SK-N-SH (cell line): Measurements from ENCODE around the gene MYO19. TPM values are rescaled to one million over a fixed set of nuclear protein-coding genes. Genes with fewer than 3 reads are reported as not detected.
A peak's percentile ranks its signal among the peaks of the same experiment; 100 is the strongest.
"Not testable (repeated sequence)": the region's sequence is repeated elsewhere in the genome, so short reads cannot be mapped to it uniquely, and the experiment has no call there.

ENCODE experiments used
- CTCF ChIA-PET: fragments of 300-600, 350-600 bp; formaldehyde crosslinking; extraction: SDS; loops from one replicate; lab custom pipeline; 2021; lab: Yijun Ruan, JAX
- POLR2A ChIA-PET: fragments of 350-600 bp; sonication (Branson Sonifier 250); formaldehyde crosslinking; extraction: SDS; loops from one replicate; lab custom pipeline; 2020; ENCODE audit warnings: antibody characterized with exemption, inconsistent platforms; lab: Yijun Ruan, JAX
- DNase-seq: peaks from one replicate; pipeline ENCODE4 v3.0.0; 2012
- H2AFZ ChIP-seq: fragments of 200-600 bp; sonication (generic); 2 replicates; pipeline ENCODE4 v1.8.1; 2016; ENCODE audit warnings: antibody characterized with exemption, mild to moderate bottlenecking, low read depth
- H3F3A ChIP-seq: fragments of 200-600 bp; sonication (generic); replicated peaks from 2 replicates; pipeline ENCODE3; 2016; ENCODE audit warnings: antibody characterized with exemption, mild to moderate bottlenecking; ENCODE audit not compliant: insufficient read depth
- H3K27ac ChIP-seq, 2 experiments: fragments of 200-500 bp in 1 of 2; fragments of 200-600 bp in 1 of 2; sonication (Bioruptor generic) in 1 of 2; sonication (generic), shearing (Covaris generic) in 1 of 2; 2 replicates each; pipeline versions ENCODE4 v1.5.1 to v1.6.1; 2014 to 2016; ENCODE audit warnings: low read depth in 2 of 2, inconsistent platforms in 1 of 2, low read length in 1 of 2, mild to moderate bottlenecking in 1 of 2, mixed read lengths in 1 of 2
- H3K27me3 ChIP-seq: fragments of 200-600 bp; sonication (generic), shearing (Covaris generic); 2 replicates; pipeline ENCODE4 v1.6.1; 2016; ENCODE audit warnings: mixed run types; ENCODE audit not compliant: insufficient read depth
- H3K36me3 ChIP-seq, 2 experiments: fragments of 200-500 bp in 1 of 2; fragments of 200-600 bp in 1 of 2; sonication (Bioruptor generic) in 1 of 2; sonication (generic) in 1 of 2; replicated peaks in 1 of 2; 2 replicates each; pipeline versions ENCODE3 to v1.5.1; 2014 to 2016; ENCODE audit warnings: low read length in 1 of 2, mild to moderate bottlenecking in 1 of 2; ENCODE audit not compliant: insufficient read depth in 2 of 2, control insufficient read depth in 1 of 2
- H3K4me1 ChIP-seq, 2 experiments: fragments of 200-500 bp in 1 of 2; fragments of 200-600 bp in 1 of 2; sonication (Bioruptor generic) in 1 of 2; sonication (generic), shearing (Covaris generic) in 1 of 2; 2 replicates each; pipeline versions ENCODE4 v1.5.1 to v1.6.1; 2014 to 2016; ENCODE audit warnings: low read depth in 1 of 2, low read length in 1 of 2, mixed run types in 1 of 2; ENCODE audit not compliant: insufficient read depth in 2 of 2, control insufficient read depth in 1 of 2
- H3K4me2 ChIP-seq: fragments of 200-600 bp; sonication (generic), shearing (Covaris generic); 2 replicates; pipeline ENCODE4 v1.6.1; 2017; ENCODE audit warnings: mixed run types
- H3K4me3 ChIP-seq, 2 experiments: fragments of 200-500 bp in 1 of 2; fragments of 200-600 bp in 1 of 2; sonication (Bioruptor generic) in 1 of 2; sonication (generic), shearing (Covaris generic) in 1 of 2; 2 replicates each; pipeline versions ENCODE4 v1.5.1 to v1.8.1; 2014 to 2016; ENCODE audit warnings: low read depth in 2 of 2, inconsistent platforms in 1 of 2, low read length in 1 of 2, mild to moderate bottlenecking in 1 of 2, mixed read lengths in 1 of 2, moderate library complexity in 1 of 2
- H3K79me2 ChIP-seq: fragments of 200-600 bp; sonication (generic); 2 replicates; pipeline ENCODE4 v1.8.1; 2017; ENCODE audit warnings: mild to moderate bottlenecking; ENCODE audit not compliant: insufficient read depth
- H3K9ac ChIP-seq: fragments of 200-600 bp; sonication (generic); 2 replicates; pipeline ENCODE4 v1.6.1; 2017; ENCODE audit warnings: mixed run types
- H3K9me2 ChIP-seq: fragments of 200-600 bp; sonication (generic); 2 replicates; pipeline ENCODE4 v1.6.1; 2017; ENCODE audit warnings: mixed run types
- H3K9me3 ChIP-seq: fragments of 200-600 bp; sonication (generic); 2 replicates; pipeline ENCODE4 v1.6.1; 2017; ENCODE audit warnings: mixed run types, mild to moderate bottlenecking, moderate library complexity
- H4K20me1 ChIP-seq: fragments of 200-600 bp; sonication (generic); 2 replicates; pipeline ENCODE4 v1.6.1; 2017; ENCODE audit warnings: mild to moderate bottlenecking, mixed run types; ENCODE audit not compliant: insufficient read depth
- WGBS: methylation state at CpG from one replicate; pipeline ENCODE4 v1.1.6; 2017; ENCODE audit warnings: low lambda C conversion rate; 5-methylcytosine and 5-hydroxymethylcytosine counted together
- polyA plus RNA-seq, 3 experiments: library from polyadenylated mRNA; depleted of rRNA; stranded (reverse); fragments of >200 nt; gene quantifications; 2 replicates each; pipeline ENCODE4 v1.2.3, GENCODE V29; 2012
- small RNA-seq, 7 experiments: library from RNA; depleted of rRNA; stranded (forward); fragments of <200 nt; gene quantifications; one replicate each; pipeline ENCODE3, GENCODE V24; 2012
- TF ChIP-seq, protein P1 (sequence below): fragments of 200-600 bp; sonication (generic); IDR thresholded peaks from 2 replicates; pipeline ENCODE4 v1.6.1; 2017; ENCODE audit warnings: antibody characterized with exemption, mild to moderate bottlenecking, moderate library complexity

Gene MYO19
- polyA plus RNA-seq, 1 of the 3 experiments (the other 2 are of a cell fraction): 61.6 TPM

DNA sequence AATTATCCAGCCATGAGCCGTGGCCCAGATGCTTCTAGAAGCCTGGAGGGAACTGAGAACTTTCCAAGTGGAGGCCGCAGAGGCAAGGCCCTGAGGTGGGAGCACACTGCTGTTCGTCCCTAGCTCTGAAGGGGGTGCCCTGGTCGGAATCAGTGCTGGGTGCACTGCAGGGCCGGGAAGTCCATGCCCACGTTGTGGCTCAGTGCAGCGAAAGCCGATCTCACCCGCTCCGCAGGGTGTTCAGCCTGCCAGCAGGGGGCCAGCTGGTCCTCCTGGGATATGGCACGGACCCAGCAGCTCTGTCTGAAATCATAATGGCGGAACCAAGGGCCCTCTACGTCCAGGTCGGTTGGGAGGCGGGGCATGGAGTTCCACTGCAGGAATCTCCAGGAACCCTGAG lies 84.7 kb downstream of the MYO19 start:
- H3K9me2 ChIP-seq, H3K4me1 ChIP-seq, H4K20me1 ChIP-seq, H3K9me3 ChIP-seq, H3K79me2 ChIP-seq, H3K27me3 ChIP-seq, H3K4me3 ChIP-seq, H2AFZ ChIP-seq, H3K4me2 ChIP-seq, H3F3A ChIP-seq, CTCF ChIA-PET, DNase-seq, H3K27ac ChIP-seq, POLR2A ChIA-PET, H3K9ac ChIP-seq, H3K36me3 ChIP-seq: not testable (repeated sequence)
- WGBS: 16% methylated on average over 2 of the region's 15 CpGs
- TF ChIP-seq, protein P1, sequence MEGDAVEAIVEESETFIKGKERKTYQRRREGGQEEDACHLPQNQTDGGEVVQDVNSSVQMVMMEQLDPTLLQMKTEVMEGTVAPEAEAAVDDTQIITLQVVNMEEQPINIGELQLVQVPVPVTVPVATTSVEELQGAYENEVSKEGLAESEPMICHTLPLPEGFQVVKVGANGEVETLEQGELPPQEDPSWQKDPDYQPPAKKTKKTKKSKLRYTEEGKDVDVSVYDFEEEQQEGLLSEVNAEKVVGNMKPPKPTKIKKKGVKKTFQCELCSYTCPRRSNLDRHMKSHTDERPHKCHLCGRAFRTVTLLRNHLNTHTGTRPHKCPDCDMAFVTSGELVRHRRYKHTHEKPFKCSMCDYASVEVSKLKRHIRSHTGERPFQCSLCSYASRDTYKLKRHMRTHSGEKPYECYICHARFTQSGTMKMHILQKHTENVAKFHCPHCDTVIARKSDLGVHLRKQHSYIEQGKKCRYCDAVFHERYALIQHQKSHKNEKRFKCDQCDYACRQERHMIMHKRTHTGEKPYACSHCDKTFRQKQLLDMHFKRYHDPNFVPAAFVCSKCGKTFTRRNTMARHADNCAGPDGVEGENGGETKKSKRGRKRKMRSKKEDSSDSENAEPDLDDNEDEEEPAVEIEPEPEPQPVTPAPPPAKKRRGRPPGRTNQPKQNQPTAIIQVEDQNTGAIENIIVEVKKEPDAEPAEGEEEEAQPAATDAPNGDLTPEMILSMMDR: peak; percentile 9; the same call in 1 of the 2 replicates

Small RNA genes within 50 kb of the gene (small RNA-seq; reads per million reads assigned to genes)
- gene RNA5SP439: 0 reads per million in 7 experiments

Other genes starting within 250 kb of the MYO19 start
- gene TBC1D3G, start 211.0 kb downstream of the MYO19 start, polyA plus RNA-seq (2012; rRNA removed): not detected in 2 replicates
- not detected in 2 replicates for gene TBC1D3H, start 146.4 kb downstream of the MYO19 start, polyA plus RNA-seq (2012; rRNA removed)
- 59.9 and 68.5 TPM in 2 replicates for gene ZNHIT3, start 48.2 kb downstream of the MYO19 start, polyA plus RNA-seq (2012; rRNA removed)
- gene PIGW, start 119 bp upstream of the MYO19 start, polyA plus RNA-seq (2012; rRNA removed): 10.1 and 11.2 TPM in 2 replicates
- gene GGNBP2, start 10.1 kb upstream of the MYO19 start, polyA plus RNA-seq (2012; rRNA removed): 74.5 and 79.3 TPM in 2 replicates
- gene DHRS11, start 57.0 kb upstream of the MYO19 start, polyA plus RNA-seq (2012; rRNA removed): 31.6 and 38.5 TPM in 2 replicates
- gene MRM1, start 66.7 kb upstream of the MYO19 start, polyA plus RNA-seq (2012; rRNA removed): 9.8 and 10.9 TPM in 2 replicates